GM18499 (cell line): Measurements from ENCODE around the gene HECW1.

Source experiments
- ATAC-seq: cut with Tn5 transposase; IDR thresholded peaks from one replicate; pipeline ENCODE4 v1.9.1; 2021; ENCODE audit warnings: moderate number of reproducible peaks; ENCODE audit not compliant: insufficient read depth, unreplicated experiment

The HECW1 gene

DNA sequence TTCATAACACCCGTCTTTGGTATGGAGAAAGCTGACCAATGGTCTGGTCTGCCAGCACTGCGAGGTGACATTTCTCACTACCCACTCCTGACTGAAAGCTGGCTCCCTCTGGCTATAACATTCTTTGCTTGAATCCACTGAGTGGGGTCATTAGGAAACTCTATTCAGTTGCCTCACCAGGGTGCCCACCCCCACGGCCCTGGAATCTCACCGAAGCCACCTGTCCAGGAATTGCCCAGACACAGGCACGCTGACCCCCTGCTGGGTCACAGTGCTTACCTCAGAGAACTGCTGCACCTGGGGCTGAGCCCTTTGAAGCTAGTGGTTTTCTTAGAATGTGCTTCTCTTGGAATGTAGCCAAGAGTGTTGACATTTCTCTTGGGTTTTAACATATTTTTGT, 28.6 kb downstream of the HECW1 start:
- no peak for ATAC-seq

DNA sequence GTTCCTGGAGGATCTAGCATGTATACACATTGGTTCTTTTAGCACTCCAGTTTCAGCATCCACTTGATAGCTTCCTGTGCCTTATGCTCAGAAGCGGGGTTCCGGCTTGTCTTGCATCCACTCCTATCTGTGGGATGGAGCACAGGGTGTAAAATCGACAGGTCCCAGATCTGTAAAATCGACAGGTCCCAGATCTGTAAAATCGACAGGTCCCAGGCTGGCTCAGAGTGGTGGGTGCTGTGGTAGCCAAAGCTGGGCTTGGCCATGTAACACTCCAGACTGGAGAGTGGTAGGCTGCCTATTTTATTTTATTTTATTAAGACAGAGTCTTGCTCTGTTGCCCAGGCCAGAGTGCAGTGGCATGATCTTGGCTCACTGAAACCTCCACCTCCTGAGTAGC, 30.3 kb downstream of the HECW1 start:
- no peak for ATAC-seq

DNA sequence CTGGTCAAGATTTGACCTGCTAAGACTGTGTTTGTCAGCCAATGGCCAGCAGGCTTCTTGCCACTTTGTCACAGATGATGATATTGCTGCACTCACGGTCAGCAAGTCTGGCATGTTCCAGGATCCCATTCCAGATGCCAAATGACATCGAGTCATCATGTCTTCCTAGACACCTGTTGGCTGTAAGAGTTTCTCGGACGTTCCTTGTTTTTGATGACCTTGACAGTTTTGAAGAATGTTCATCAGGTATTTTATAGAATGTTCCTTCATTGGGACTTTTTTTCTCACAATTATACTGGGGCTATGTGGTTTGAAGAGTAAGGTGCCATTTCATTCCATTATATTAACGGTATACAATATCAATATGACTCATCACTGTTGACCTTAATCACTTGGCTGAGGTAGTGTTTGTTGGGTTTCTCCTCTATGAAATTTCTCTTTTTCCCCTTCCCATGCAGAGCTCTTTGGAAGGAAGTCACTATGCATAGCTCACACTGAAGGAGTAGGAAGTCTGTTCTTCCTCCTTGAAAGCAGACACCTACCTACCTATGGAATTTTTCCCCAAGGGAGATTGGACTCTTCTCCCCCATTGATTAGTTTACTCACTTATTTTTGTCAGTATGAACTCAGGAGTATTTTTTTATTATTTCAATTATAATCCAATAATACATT, 31.6 kb downstream of the HECW1 start:
- ATAC-seq = no peak

DNA sequence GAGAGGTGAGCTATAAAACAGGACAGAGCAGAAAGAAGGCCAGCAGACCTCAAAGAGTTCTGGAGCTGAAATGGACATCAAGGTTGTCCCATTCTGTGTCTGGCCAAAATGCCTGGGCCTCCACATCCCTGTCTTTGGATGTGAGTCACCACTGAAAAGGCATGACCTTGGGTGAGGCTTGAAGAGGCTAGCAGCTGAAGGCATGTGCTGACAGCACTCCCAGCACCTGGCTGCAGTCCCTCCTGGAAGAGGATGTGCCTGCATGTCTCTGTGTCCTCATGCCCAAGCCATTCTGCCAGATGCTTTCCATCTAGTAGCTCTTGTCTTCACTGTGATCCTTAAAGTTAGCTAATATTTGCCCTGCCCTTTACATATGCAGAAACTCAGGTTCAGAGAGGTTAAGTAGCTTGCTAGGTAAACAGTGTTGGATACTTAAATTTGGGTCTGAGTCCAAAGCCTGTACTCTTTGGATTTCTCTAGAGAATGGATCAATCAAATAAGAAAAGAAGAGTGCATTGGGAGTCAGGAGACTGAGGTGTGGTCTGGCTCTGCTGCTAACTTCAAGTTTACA, 35.8 kb downstream of the HECW1 start:
- no peak for ATAC-seq

DNA sequence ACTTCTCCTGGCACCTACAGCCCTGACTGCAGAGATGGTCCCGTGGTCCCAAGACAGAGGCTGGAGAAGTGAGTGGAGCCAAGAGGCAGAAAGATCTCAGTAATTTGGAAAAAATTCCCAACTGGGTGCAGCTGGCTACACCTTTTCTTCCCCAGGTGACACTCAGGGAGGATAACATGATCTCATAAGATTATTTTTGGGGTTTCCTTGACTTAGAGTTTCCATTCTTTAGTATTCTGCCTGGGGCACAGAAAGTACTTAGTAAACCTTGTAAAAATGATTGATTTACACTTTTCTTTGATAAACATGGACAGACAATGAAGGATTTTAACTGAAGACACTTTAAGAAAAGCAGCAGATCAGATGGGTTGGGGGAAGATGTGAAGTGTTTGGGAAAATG, 38.6 kb downstream of the HECW1 start:
- ATAC-seq = no peak

DNA sequence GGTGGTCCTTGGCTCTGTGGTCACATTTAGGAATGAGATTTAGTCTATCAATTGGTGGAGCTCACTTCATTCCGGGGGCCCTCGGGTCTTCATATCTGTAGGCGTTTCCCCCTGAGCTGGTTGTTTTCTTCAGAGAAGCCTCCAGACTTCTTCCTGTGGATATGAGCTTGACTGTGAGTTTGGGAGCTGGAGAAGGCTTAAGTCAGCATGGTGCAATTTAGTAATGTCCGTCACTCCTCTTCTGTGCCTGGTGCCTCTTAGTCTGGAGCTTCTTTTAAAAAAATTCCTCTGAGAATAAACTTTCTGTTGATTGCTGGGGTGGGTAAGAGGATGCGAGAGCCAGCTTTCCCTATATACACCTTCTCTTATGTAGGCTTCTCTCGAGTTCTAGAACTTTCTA, 40.2 kb downstream of the HECW1 start:
- ATAC-seq = no peak

DNA sequence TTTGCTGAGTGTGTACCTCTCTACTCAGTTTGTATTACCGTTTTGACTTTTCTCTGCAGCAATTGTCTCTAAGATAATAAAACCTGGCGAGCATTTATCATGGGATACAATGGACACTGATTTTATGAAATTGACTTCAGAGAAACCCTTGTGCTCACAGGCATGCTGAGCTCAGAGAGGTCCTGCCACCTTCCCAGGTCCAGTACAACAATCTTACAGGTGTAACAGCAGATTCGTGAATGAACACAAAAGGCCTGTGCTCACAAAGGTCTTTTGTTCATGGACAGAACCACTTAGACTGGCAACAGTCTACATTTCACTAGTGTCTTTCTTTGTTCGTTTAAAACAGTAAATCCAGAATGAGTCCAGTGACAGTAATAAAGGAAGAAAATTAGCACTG, 43.2 kb downstream of the HECW1 start:
- ATAC-seq = no peak

DNA sequence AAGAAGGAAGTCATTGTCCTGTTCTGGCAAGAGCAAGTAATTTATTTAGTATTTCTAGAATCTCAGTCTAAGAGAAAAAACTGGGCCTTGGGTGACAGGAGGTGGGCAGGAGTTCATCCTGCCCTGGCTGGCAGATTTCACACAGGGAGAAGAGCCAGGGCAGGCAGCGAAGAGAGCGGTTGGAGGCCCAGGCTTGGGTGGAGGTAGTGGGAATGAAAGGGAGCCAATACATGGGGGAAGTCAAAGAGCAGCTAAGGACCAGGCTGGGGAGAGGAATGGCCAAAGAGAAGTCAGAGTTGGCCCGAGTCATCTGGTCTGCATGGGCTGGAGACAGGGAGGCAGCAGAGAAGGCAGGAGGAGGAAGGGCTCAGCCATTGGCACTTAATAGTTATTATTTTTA, 51.4 kb downstream of the HECW1 start:
- ATAC-seq = no peak

DNA sequence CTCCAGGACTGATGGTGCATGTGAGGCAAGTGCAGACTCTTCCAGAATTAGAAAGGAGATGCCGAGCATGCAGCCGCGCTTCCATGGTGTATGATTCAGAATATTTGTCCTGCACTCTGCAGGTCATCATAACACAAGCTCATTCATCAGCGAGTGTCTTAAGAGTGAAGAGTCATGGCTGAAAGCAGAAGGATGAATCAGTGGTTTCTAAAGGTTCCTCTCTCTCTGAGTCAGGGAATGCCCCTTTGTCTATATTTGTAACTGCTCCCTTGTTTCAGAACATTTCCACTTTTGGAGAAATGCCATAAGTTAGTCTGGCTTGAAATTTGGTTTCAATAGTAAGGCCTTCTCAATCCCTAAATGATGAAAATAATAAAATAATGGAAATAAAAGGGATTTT, 52.3 kb downstream of the HECW1 start:
- ATAC-seq = peak; percentile 99

DNA sequence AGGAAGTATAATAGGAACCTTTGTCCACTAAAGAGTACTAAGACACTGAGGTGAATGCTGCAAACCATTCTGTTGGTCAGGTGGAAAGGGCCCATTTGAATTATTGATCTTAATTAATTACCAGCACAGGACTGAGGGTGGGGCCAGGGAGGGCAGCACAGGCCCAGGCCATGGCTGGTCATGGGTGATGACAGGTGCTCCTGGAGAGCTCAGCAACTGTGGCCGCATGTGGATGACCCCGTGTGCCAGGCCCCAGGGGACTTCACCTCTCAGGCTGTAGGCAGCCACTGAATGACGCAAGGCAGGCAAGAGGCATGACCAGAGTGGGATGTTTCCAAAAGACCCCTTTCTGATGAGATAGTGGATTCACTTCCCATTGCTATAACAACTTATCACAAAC, 54.2 kb downstream of the HECW1 start:
- ATAC-seq = no peak

DNA sequence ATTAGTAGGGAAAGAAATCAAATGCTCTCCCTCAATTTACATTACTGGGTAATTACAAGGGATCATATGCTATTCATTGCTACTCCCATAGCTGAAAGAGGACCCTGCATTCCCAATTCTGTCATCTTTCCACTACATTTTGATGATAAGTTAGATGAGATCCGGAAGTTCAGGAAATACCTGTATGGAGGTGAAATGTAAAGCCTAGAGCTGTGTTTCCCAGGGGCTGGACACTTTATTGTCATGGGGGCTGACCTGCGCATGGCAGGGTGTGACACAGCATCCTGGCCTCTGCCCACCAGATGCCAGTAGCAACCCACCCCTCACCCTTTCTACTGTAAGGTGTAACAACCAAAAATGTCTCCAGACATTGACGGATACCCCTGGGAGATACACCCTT, 56.6 kb downstream of the HECW1 start:
- ATAC-seq = no peak

DNA sequence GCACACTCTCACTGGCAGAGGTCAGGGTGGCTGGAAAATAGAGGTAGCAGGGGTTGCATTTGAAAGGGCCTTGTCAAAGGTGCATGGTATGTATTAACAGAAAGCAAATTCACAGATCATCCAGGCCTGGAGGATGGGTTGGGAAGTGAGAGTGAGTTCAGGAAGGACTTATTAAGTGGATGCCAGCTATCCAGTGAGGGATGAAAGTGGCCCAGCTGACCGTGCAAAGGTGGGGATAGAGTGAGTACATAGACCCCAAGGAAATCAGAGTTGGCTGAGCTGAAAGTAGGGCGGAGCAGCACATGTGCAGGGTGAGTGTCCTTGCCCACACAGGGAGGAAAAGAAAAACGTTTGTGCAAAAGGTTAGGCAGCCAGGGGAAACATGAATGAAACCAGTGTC, 58.1 kb downstream of the HECW1 start:
- no peak for ATAC-seq

DNA sequence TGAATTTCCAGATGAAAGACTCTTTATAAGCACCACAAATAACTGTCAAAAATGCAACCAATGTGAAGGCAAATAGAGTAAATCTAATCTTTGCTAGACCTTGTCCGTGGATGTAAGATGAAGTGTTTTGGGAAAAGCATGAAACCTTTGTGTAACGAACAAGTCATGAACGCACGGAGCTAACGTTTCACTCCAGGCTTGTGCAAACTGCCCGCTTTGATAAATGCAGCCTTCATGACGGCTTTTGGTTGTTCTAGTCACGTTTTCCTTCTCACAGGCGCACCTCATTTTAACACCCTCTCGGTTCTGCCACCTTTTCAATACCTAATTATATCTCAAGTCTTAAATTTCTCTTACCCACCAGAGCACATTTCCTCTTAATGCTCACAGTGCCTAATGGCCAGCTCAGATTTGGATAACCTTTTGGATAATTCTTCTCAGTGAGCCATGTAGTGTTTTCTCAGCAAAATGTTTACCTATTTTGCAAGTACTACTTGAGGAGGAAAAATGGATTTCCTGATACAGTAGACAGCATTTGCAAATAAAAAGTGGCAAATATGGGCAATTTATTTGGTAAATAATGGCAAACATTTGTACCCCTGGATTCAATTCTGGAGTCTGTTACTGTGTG, 63.2 kb downstream of the HECW1 start:
- ATAC-seq = no peak

DNA sequence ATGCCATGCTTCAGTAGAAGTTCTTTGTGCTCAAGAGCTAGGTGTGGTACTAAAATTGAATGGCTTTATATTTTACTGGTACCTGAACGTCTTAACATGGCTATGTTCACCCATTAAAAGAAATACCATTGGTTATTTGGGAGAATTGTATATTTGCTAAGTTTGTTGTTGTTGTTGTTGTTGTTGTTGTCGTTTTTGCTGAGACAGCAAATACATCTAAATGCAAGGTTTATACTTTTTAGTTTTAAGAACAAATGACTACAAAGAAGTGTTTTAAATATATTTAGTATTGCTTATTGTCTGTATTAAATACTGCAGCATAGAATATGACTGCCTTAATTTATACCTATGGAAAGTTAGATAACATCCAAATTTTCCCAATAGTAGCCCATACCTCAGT, 66.9 kb downstream of the HECW1 start:
- no peak for ATAC-seq

DNA sequence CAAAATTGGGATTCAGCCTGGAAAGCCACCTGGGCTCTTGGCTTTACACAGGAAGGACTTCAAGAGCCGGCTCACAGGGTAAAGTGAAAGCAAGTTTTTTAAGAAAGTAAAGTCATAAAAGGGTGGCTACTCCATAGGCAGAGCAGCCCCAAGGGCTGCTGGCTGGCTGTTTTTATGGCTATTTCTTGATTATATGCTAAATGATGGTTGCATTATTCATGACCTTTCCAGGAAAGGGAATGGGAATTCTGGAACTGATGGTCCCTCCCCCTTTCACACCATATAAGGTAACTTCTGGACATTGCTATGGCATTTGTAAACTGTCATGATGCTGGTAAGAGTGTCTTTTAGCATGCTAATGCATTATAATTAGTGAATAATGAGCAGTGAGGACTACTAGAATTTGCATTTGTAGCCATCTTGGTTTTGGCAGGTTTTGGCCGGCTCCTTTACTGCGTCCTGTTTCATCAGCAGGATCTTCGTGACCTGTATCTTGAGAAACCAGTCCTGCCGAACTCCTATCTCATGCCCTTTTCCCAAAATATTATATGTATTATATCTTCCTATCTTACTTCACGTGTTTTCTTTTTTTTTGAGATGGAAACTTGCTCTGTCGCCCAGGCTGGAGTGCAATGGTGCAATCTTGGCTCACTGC, 80.5 kb downstream of the HECW1 start:
- ATAC-seq = no peak

DNA sequence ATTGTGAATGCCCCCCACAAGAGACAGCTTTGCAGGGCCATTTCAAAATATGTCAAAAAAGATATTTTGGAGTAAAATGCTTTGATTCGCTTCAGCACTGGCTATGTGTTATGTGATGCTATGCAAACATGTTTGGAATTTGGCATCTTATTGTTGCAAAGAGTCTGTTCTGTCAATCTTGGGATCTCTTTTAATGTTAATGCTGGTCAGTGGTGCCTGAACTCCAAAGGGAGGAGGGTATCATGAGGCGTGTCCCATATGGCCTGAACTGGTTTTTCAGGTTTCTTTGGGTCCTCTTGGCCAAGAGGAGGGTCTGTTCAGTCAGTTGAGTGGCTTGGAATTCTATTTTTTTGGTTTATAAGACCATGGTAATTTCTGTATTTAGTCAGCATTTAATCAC, 81.4 kb downstream of the HECW1 start:
- ATAC-seq = no peak

DNA sequence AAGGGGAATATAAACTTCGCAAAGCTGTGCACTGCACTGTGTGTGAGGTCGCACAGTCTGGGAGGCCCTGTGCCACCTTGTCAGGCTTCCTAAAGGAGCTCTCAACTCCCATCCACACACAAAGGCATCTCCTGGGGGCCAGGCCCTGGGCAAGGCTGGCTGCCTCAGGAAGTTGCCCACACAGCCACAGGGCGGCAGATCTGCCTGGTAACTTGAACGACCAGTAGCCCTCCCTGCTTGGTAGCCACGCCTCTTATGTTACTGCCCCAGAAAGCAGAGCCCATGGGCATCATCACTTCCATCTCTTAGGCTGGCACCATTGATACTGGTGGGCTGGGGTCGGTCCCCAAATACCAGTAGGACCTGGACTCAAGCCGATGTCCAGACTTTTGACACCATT, 82.8 kb downstream of the HECW1 start:
- no peak for ATAC-seq

DNA sequence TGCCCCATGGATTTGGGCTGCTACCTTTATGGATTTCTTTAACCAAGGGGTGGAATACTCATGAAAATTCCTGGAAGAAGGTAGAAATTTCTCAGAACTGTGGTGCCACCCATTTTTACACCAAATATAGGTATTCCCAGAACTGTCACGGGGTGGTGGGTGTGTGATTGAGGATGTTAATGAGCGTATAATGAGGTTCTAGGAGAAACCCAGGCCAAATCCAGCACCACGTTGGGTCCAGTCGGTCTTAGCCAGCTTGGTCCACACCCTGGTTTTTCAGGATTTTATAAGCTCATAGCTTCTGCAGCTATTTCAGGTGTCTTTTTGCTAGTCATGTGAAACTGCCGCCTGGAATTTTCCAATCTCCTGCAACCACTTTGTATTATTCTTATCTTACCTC, 83.3 kb downstream of the HECW1 start:
- ATAC-seq = no peak

DNA sequence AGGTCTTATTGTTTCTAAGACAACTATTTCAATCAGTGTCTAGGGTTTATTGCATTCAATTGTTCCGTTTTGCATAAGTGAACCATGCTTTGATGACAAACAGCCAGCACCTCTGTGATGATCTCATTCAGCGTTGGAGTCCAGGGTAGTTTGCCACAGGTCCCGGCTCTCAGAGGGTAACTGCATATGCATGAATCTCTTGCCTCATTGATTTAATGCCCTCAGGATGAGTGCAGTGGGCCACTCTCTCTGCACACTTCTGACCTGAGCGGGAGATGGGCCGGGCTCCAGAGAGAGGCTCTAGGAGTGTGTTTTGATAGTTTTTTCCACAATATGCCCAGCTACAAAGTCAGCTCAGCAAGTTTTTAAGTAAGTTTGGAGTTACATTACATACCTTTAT, 83.9 kb downstream of the HECW1 start:
- no peak for ATAC-seq

DNA sequence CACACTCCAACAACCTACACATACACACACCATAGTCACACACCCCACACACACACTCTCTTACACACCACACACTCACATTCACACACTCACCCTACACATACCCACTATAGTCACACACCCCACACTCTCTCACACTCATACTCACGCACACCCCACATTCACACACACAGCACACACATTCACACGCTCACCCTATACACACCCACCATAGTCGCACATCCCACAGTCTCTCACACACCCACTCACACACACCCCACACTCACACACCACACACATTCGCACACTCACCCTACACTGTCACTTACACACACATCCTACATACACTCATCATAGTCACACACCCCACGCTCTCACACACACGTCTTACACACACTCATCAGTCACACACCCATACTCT, 85.6 kb downstream of the HECW1 start:
- no peak for ATAC-seq

DNA sequence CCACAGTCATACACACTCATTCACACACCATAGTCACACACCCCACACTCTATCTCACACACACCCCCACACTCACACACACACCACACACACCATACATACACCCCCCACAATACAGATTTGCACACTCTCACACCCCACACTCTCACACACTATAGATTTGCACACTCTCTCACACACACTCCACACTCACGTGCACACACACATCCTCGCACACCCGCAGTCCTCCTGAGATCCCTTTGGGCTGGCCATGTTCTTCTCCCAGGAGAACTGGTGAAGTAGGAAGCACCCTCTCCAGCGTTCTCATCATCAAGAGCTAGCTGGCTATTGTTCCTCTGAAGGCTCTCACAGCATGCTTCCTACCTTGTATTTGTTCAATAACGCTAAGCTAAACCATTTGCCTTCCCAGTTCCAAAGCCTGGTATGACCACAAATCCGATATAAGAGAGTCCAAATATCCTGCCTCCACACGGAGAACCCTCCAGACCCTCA, 86.2 kb downstream of the HECW1 start:
- no peak for ATAC-seq
